CD4-positive, alpha-beta memory T cell (primary cell): ENCODE data around the gene CFAP119. TPM values are rescaled to one million over a fixed set of nuclear protein-coding genes. Genes with fewer than 3 reads are reported as not detected.

Experiments
- CTCF ChIA-PET: fragments of 350-600 bp; sonication (Branson Sonifier 250); formaldehyde crosslinking; loops from one replicate; lab custom pipeline; 2021; ENCODE audit warnings: inconsistent platforms; ENCODE audit not compliant: partially characterized antibody; lab: Charles Lee
- POLR2A ChIA-PET: fragments of 350-600 bp; sonication (Branson Sonifier 250); formaldehyde crosslinking; loops from one replicate; lab custom pipeline; 2021; ENCODE audit not compliant: partially characterized antibody; lab: Charles Lee
- DNase-seq, 5 donors: peaks; one replicate each; pipeline versions ENCODE4 v3.0.0 to v3.0.0-alpha.2; 2020 to 2022; ENCODE audit warnings: mixed read lengths in 1 of 5
- H3K27ac ChIP-seq: one replicate; pipeline ENCODE4 v1.7.0; 2013; ENCODE audit warnings: low read depth, low read length
- H3K27me3 ChIP-seq: 2 replicates; pipeline ENCODE4 v1.7.0; 2013; ENCODE audit warnings: mild to moderate bottlenecking, low read length, moderate library complexity; ENCODE audit not compliant: insufficient read depth
- H3K36me3 ChIP-seq: 2 replicates; pipeline ENCODE4 v1.7.0; 2013; ENCODE audit warnings: mild to moderate bottlenecking, low read length, moderate library complexity; ENCODE audit not compliant: insufficient read depth
- H3K4me1 ChIP-seq: 2 replicates; pipeline ENCODE4 v1.7.0; 2013; ENCODE audit warnings: mild to moderate bottlenecking, low read length, moderate library complexity; ENCODE audit not compliant: insufficient read depth
- H3K4me3 ChIP-seq, 2 donors: one replicate each; pipeline ENCODE4 v1.7.0; 2013; ENCODE audit warnings: low read length in 2 of 2, mild to moderate bottlenecking in 1 of 2
- H3K9me3 ChIP-seq, 2 donors: one replicate each; pipeline ENCODE4 v1.7.0; 2013; ENCODE audit warnings: low read length in 2 of 2, control low read depth in 1 of 2; ENCODE audit not compliant: control insufficient read depth in 1 of 2
- H3K27ac Mint-ChIP-seq, 7 donors: one replicate each; pipeline ENCODE4 v1.8.0; 2020 to 2021; ENCODE audit warnings: mixed read lengths in 7 of 7, mild to moderate bottlenecking in 6 of 7, inconsistent platforms in 3 of 7, moderate library complexity in 3 of 7
- H3K27me3 Mint-ChIP-seq, 2 donors: one replicate each; pipeline ENCODE4 v1.8.0; 2020 to 2021; ENCODE audit warnings: mixed read lengths in 2 of 2
- H3K36me3 Mint-ChIP-seq, 2 donors: one replicate each; pipeline ENCODE4 v1.8.0; 2020 to 2021; ENCODE audit warnings: mixed read lengths in 2 of 2, inconsistent platforms in 1 of 2, mild to moderate bottlenecking in 1 of 2
- H3K4me1 Mint-ChIP-seq, 4 donors: one replicate each; pipeline ENCODE4 v1.8.0; 2020 to 2021; ENCODE audit warnings: mixed read lengths in 4 of 4, mild to moderate bottlenecking in 1 of 4
- H3K4me3 Mint-ChIP-seq, 8 donors: one replicate each; pipeline ENCODE4 v1.8.0; 2020 to 2021; ENCODE audit warnings: mixed read lengths in 8 of 8, mild to moderate bottlenecking in 7 of 8, moderate library complexity in 6 of 8, inconsistent platforms in 3 of 8
- H3K9me3 Mint-ChIP-seq, 8 donors: one replicate each; pipeline ENCODE4 v1.8.0; 2020 to 2021; ENCODE audit warnings: mixed read lengths in 8 of 8, mild to moderate bottlenecking in 5 of 8, inconsistent platforms in 3 of 8, moderate library complexity in 1 of 8
- intact Hi-C: fragments of 100-400 bp; cut with micrococcal nuclease; formaldehyde crosslinking; loops from one replicate; pipeline ENCODE4 v1.15.1; 2023
- polyA plus RNA-seq, 2 donors: library from polyadenylated mRNA; unstranded; fragments of 300-500 nt; fragmentation: Illumina TruSeq; gene quantifications; one replicate each; pipeline ENCODE4 v1.2.3, GENCODE V29; 2021
- total RNA-seq, 2 experiments: library from RNA; stranded (reverse); gene quantifications; one replicate each; pipeline ENCODE4 v1.2.3, GENCODE V29; 2021

Gene CFAP119
- total and polyA plus RNA-seq, 4 experiments from 2014 or later: 0.22 to 3.4 (median 1.5) TPM

DNA sequence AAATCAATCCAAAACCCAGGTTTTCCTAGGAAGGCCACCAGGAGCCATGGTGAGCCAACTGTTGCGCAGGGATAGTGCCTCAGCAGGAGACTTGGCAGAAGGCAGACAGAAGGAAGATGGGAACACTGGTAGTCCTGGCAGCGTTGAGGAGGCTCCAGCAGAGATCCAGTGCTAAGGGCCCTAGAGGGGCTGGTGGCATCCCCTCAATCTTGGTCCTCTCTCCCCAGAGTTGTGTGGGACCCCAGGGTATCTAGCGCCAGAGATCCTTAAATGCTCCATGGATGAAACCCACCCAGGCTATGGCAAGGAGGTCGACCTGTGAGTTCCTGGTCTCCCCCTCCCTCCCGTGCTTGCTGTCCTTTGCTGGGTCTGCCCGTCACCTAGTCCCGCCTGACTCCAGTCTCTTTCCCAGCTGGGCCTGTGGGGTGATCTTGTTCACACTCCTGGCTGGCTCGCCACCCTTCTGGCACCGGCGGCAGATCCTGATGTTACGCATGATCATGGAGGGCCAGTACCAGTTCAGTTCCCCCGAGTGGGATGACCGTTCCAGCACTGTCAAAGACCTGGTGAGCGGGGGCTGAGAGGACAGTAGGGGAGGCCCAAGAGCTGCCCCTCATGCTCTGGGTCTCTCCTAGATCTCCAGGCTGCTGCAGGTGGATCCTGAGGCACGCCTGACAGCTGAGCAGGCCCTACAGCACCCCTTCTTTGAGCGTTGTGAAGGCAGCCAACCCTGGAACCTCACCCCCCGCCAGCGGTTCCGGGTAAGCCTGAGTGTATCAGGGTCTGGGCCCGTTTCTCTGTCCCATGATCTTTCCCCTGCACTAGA is 5.7 kb downstream of the CFAP119 start:
- H3K27me3 Mint-ChIP-seq: no peaks in the 10 kb centered on the region
- intact Hi-C loops: no loop called here
- H3K4me1 Mint-ChIP-seq: peaks cover 7 to 12% (median 8%) of the 10 kb centered on the region in 4 donors
- H3K36me3 ChIP-seq: peaks cover 29% of the 10 kb centered on the region
- peaks cover 23 to 45% of the 10 kb centered on the region in 2 donors for H3K36me3 Mint-ChIP-seq
- POLR2A ChIA-PET: interaction anchor here (3.0 kb wide), 1 partner anchor 9 kb away, joined by 16 read pairs; the partner anchor contains the start of gene PHKG2
- no peak overlapping the region for H3K4me3 Mint-ChIP-seq
- peaks cover 8% of the 10 kb centered on the region for H3K4me1 ChIP-seq
- no peaks in the 10 kb centered on the region for H3K27me3 ChIP-seq
- no peak overlapping the region for H3K27ac ChIP-seq
- no peaks in the 10 kb centered on the region for H3K9me3 ChIP-seq
- CTCF ChIA-PET: no interaction called here
- H3K27ac Mint-ChIP-seq: peak overlapping the region in 1 of 7 donors; percentile 48
- DNase-seq: no peak
- no peaks in the 10 kb centered on the region for H3K9me3 Mint-ChIP-seq
- H3K4me3 ChIP-seq: no peak overlapping the region

DNA sequence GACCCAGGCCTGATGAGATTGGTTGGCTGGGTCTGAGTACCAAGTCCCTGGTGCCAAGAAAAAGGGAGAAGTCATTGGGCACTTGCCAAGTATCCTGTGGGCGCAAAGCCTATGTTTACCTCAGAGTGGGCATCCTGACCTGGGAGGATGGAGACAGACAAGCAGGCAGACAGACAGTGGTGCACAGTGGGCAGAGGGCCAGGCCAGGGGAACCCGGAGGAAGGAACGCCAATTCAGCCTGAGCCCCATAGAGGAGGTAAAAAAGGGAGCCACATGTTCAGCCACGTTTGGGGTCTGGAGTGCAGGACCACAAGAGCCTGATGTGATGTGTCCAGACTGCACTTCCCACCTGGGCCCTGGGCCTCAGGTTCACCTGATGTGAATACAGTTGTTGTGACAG is 8.3 kb downstream of the CFAP119 start:
- H3K9me3 ChIP-seq: no peaks in the 10 kb centered on the region
- peak overlapping the region in 1 of 7 donors; percentile 35 for H3K27ac Mint-ChIP-seq
- CTCF ChIA-PET: no interaction called here
- no peak overlapping the region for H3K4me3 ChIP-seq
- DNase-seq: no peak
- peaks cover 29% of the 10 kb centered on the region for H3K36me3 ChIP-seq
- H3K4me1 Mint-ChIP-seq: peaks cover 6 to 20% (median 10%) of the 10 kb centered on the region in 4 donors
- POLR2A ChIA-PET: no interaction called here
- H3K27me3 Mint-ChIP-seq: no peaks in the 10 kb centered on the region
- H3K27ac ChIP-seq: no peak overlapping the region
- H3K4me3 Mint-ChIP-seq: no peak overlapping the region
- intact Hi-C loops: no loop called here
- H3K9me3 Mint-ChIP-seq: peaks cover 0 to 2% (median 0%) of the 10 kb centered on the region in 8 donors
- H3K36me3 Mint-ChIP-seq: peaks cover 27 to 48% of the 10 kb centered on the region in 2 donors
- H3K4me1 ChIP-seq: no peaks in the 10 kb centered on the region
- no peaks in the 10 kb centered on the region for H3K27me3 ChIP-seq

DNA sequence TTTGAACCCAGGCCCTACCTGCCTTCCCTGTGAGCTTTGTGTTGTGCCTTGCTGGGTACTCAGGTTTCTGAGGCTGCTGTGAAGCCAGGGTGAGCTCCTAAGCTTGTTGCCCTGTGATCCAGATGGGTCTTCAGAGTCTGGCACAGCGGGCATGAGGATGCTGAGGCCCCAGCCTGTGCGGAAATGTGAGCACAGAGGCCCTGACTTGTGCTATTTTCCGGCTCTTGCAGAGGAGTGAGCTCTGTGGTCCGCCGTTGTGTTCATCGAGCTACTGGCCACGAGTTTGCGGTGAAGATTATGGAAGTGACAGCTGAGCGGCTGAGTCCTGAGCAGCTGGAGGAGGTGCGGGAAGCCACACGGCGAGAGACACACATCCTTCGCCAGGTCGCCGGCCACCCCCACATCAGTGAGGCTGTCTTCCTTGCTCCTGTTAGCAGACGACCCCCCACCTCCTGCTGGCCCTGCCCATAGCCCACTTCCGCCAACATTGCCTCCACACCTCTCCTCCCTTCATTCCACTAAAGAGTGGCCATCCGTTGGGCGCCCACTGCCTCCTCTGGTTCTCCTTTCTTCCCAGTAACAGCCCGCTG is 10.9 kb downstream of the CFAP119 start:
- H3K27ac ChIP-seq: no peak overlapping the region
- Mint-ChIP-seq H3K27me3 (no peaks in the 10 kb centered on the region), H3K4me3 (peak overlapping the region in 6 of 8 donors; percentile 8 to 65 (median 42)), H3K27ac (peak overlapping the region in 2 of 7 donors; percentile 1 to 61), H3K36me3 (peaks cover 24 to 43% of the 10 kb centered on the region in 2 donors), H3K9me3 (peaks cover 0 to 4% (median 0%) of the 10 kb centered on the region in 8 donors), H3K4me1 (peaks cover 14 to 33% (median 20%) of the 10 kb centered on the region in 4 donors)
- H3K9me3 ChIP-seq: no peaks in the 10 kb centered on the region
- no peak overlapping the region for H3K4me3 ChIP-seq
- no peaks in the 10 kb centered on the region for H3K27me3 ChIP-seq
- CTCF ChIA-PET: interaction anchor here (1.0 kb wide), 1 partner anchor 11 kb away, joined by 4 read pairs; the partner anchor contains the start of gene CFAP119
- peaks cover 25% of the 10 kb centered on the region for H3K36me3 ChIP-seq
- POLR2A ChIA-PET: interaction anchor here (1.0 kb wide), 1 partner anchor 57 kb away, joined by 3 read pairs; no protein-coding TSS in a partner anchor
- H3K4me1 ChIP-seq: peaks cover 7% of the 10 kb centered on the region
- intact Hi-C loops: no loop called here
- no peak for DNase-seq

DNA sequence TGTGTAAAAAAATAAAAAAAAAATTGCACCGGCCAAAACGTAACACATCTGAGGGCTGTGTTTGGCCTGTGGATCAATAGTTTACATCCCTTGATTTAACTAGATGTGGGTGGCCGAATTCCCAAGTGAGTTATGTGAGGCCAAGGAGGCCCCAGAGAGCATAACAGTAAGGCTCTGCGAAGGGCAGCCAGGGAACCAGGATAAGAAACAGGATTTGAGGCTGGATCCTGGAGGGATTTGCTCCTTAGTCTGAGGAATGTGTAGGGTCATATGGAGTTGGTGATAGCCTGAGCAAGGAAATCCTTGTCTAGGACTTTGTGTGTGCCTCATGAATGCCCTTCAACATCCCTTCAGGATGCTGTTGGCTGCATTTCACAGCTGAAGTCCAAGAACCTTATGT is 11.7 kb downstream of the CFAP119 start:
- POLR2A ChIA-PET: interaction anchor here (0.6 to 3.4 kb wide), 2 partner anchors 91 to 253 kb away, joined by 3 to 25 read pairs; partner anchors contain the start of gene FBRS
- peak overlapping the region in 3 of 7 donors; percentile 31 to 71 (median 43) for H3K27ac Mint-ChIP-seq
- CTCF ChIA-PET: interaction anchor here (1.0 kb wide), 1 partner anchor 11 kb away, joined by 4 read pairs; the partner anchor contains the start of gene CFAP119

DNA sequence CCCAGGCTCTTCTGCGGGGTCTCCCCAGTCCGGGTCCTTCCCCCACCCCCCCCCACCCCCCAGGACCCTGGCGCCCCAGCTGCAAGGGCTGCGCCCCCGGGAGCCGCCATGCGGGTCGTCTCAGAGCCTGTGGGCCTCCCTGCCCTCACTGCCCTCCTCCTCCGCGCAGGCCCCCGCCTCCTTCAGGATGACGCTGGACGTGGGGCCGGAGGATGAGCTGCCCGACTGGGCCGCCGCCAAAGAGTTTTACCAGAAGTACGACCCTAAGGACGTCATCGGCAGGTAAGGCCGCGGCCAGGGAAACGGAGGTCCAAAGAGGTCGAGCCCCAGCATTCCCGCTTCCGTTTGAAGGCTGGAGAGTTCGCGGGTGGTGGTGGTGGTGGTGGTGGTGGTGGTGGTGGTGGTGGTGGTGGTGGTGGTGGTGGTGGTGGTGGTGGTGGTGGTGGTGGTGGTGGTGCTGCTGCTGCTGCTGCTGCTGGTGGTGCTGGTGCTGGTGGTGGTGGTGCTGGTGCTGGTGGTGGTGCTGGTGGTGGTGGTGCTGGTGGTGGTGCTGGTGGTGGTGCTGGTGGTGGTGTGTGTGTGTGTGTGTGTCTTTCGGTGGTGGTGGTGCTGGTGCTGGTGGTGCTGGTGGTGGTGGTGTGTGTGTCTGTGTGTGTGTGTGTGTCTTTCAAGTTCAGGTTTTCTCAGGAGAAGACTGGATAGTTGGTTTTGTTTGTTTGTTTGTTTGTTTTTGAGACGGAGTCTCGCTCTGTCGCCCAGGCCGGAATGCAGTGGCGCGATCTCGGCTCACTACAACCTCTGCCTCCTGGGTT is 13.0 kb downstream of the CFAP119 start:
- peak overlapping the region in 6 of 7 donors; percentile 63 to 93 (median 88) for H3K27ac Mint-ChIP-seq
- intact Hi-C loops: loop anchor here (1.0 to 5.0 kb wide), 5 partner anchors 13 to 173 kb away; partner anchors contain the start of genes CFAP119, FBRS and RNF40
- H3K27me3 Mint-ChIP-seq: no peaks in the 10 kb centered on the region
- peaks cover 15% of the 10 kb centered on the region for H3K36me3 ChIP-seq
- ChIA-PET CTCF (interaction anchor here (0.6 to 1.5 kb wide), 5 partner anchors 14 to 1058 kb away, joined by 3 to 4 read pairs (median 4); no protein-coding TSS in a partner anchor), POLR2A (interaction anchor here (0.6 to 3.4 kb wide), 22 partner anchors 9 to 393 kb away, joined by 3 to 25 read pairs (median 6); partner anchors contain the start of genes CFAP119, FBRS, PRR14 and RNF40)
- peak in 1 of 5 donors; percentile 62 for DNase-seq
- peak overlapping the region; percentile 23 to 71 for H3K4me3 ChIP-seq
- no peaks in the 10 kb centered on the region for H3K9me3 ChIP-seq
- H3K4me1 Mint-ChIP-seq: peaks cover 14 to 33% (median 20%) of the 10 kb centered on the region in 4 donors
- H3K36me3 Mint-ChIP-seq: peaks cover 13 to 38% of the 10 kb centered on the region in 2 donors
- H3K27me3 ChIP-seq: no peaks in the 10 kb centered on the region
- H3K27ac ChIP-seq: peak overlapping the region; percentile 22
- H3K9me3 Mint-ChIP-seq: peaks cover 0 to 4% (median 0%) of the 10 kb centered on the region in 8 donors
- H3K4me3 Mint-ChIP-seq: peak overlapping the region; percentile 89 to 97 (median 91)
- peaks cover 7% of the 10 kb centered on the region for H3K4me1 ChIP-seq

More for the DNA sequence above, 11.7 kb downstream of the CFAP119 start:
- Histone ChIP-seq H3K27me3 (no peaks in the 10 kb centered on the region), H3K36me3 (peaks cover 23% of the 10 kb centered on the region), H3K27ac (no peak overlapping the region), H3K4me1 (peaks cover 7% of the 10 kb centered on the region), H3K4me3 (no peak overlapping the region), H3K9me3 (no peaks in the 10 kb centered on the region)
- H3K9me3 Mint-ChIP-seq: peaks cover 0 to 4% (median 0%) of the 10 kb centered on the region in 8 donors
- no peak for DNase-seq
- H3K4me3 Mint-ChIP-seq: peak overlapping the region in 6 of 8 donors; percentile 59 to 91 (median 88)
- peaks cover 19 to 39% of the 10 kb centered on the region in 2 donors for H3K36me3 Mint-ChIP-seq
- H3K27me3 Mint-ChIP-seq: no peaks in the 10 kb centered on the region
- intact Hi-C loops: no loop called here
- H3K4me1 Mint-ChIP-seq: peaks cover 14 to 33% (median 20%) of the 10 kb centered on the region in 4 donors
